Left cardiac atrium (tissue), 4 donors: ENCODE measurements around the gene ANO10. TPM values are rescaled to one million over a fixed set of nuclear protein-coding genes. Genes with fewer than 3 reads are reported as not detected.
"Not testable (repeated sequence)": the region's sequence is repeated elsewhere in the genome, so short reads cannot be mapped to it uniquely, and the experiment has no call there.

Experiments used
- ATAC-seq, 2 donors: fragments of 200-7000 bp; cut with Tn5 transposase; one replicate each; pipeline ENCODE4 v1.9.1; 2020; ENCODE audit warnings: mild to moderate bottlenecking in 2 of 2, moderate library complexity in 2 of 2
- DNase-seq: peaks from one replicate; pipeline ENCODE4 v3.0.0-alpha.2; 2020
- intact Hi-C, 2 donors: fragments of 100-400 bp; cut with DNase I; formaldehyde crosslinking; loops; one replicate each; pipeline versions ENCODE4 v1.14.1 to v1.15.1; 2022 to 2023
- total RNA-seq, 2 donors: library from RNA; stranded (reverse); fragmentation: NEBNext Ultra II Directional; extraction: Animal tissue kit (Norgen Biotek cat#: 25700); gene quantifications; one replicate each; pipeline ENCODE4 v1.2.1, GENCODE V29; 2021
- donor health status: DM: no; HTN: yes; CAD: no.
- donor health status: DM: no; HTN: yes; CAD: no; lungs with severe emphysema.
- donor health status: DM: yes; HTN: yes; CAD: no.
- donor health status: Dilated cardiomyopathy.

ANO10 gene
- total RNA-seq, 2 donors from 2014 or later, result 16.7 to 18.1 TPM

DNA sequence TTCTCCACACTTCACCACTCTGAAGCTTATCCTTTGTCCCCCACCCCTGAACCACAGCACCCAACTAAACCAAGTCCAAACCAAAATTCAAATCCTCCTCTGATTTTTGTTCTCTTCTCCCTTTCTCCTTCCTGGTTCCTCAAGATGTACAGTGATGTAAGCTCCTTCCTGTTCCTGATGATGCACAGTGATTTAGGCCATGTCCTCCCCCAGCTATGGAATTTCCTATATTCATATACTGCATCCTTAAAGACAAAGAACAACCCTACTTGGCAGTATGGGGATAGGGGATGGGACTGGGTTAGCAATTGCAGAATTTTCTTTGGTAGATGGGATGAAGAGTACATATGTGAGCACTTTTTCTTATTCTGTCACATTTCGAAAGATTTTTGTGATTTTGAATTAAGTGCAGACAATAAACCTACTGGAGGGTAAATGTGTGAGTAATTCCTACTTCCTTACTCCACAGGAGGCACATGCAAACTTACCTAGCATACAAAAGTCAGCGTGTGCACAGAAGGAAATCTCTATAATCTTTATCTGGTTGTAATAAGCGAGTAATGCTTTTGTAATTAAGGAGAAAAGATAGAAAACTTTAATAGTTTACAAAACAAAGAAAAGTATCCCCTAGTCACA, 125.0 kb downstream of the ANO10 start:
- intact Hi-C loops, result loop anchor here in 1 of 2 donors (10.0 kb wide), 1 partner anchor 72 kb away; no protein-coding TSS in a partner anchor
- DNase-seq (no peak), ATAC-seq (no peak)

DNA sequence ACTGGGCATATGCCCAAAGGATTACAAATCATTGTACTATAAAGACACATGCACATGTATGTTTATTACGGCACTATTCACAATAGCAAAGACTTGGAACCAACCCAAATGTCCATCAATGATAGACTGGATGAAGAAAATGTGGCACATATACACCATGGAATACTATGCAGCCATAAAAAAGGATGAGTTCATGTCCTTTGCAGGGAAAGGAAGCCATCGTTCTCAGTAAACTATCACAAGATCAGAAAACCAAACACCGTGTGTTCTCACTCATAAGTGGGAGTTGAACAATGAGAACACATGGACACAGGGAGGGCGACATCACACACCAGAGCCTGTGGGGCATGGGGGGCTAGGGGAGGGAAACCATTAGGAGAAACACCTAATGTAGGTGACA, 128.9 kb downstream of the ANO10 start:
- intact Hi-C loops, result loop anchor here in 1 of 2 donors (10.0 kb wide), 1 partner anchor 68 kb away; no protein-coding TSS in a partner anchor
- not testable (repeated sequence) for DNase-seq, ATAC-seq

DNA sequence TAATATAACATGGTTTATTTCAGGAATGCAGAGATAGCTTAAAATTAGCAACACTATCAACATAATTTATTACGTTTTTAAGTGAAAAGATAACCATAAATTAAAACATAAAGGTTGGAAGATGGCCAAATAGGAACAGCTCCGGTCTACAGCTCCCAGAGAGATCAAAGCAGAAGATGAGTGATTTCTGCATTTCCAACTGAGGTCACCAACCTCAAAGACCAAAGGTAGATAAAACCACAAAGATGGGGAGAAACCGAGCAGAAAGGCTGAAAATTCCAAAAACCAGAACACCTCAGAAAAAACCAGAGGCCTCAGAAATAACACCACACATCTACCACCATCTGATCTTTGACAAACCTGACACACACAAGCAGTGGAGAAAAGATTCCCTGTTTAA, 130.0 kb downstream of the ANO10 start:
- DNase-seq, result not testable (repeated sequence)
- intact Hi-C loops, result loop anchor here in 1 of 2 donors (10.0 kb wide), 1 partner anchor 67 kb away; no protein-coding TSS in a partner anchor

DNA sequence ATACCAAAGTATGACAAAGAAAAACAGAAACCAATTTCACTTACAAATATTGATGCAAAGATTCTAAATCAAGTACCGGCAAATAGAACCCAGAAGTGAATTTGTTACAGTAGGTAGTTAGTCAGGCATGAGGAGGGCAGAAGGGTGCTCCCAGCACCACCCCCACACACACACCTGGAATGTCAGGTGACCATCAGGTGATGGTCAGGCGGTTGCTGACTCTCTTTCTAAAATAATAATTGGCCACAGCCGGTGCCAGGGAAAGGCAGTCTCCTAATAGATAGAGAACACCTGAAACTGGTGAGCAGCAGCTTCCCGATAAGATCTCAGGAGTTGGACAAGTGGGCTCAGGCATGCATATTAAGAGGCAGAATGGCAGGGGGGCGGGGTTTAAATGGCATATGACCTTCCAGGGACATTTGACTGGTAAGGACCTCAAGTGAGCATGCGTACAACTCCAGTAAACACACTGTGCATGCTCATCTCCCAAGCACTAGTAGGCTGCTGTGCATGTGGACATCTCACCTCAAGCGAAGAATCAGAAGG, 131.1 kb downstream of the ANO10 start:
- intact Hi-C loops, result loop anchor here in 1 of 2 donors (10.0 kb wide), 1 partner anchor 66 kb away; no protein-coding TSS in a partner anchor
- ATAC-seq (no peak), DNase-seq (no peak)

More for the DNA sequence above, 130.0 kb downstream of the ANO10 start:
- ATAC-seq, result not testable (repeated sequence)

DNA sequence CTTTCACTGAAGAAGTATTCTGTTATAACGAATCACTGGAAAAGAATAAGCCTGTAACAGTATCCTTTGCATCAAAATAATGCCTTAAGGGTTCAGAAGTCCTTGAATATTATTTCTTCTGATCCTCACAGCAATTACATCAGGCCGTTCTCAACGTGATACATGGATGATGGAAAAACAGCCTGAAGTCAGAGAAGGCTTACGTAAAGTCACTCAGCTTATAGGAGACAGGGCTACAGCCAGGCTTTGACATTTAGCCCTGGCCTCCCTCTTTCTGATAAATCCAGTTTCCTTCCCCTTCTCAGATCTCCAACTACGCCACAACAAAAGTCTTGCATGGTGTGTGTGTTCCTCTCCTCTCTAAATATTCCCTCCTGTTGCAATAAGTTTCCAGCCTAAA, 131.9 kb downstream of the ANO10 start:
- no peak for DNase-seq
- ATAC-seq, result no peak
- intact Hi-C loops, result loop anchor here in 1 of 2 donors (10.0 kb wide), 1 partner anchor 65 kb away; no protein-coding TSS in a partner anchor

DNA sequence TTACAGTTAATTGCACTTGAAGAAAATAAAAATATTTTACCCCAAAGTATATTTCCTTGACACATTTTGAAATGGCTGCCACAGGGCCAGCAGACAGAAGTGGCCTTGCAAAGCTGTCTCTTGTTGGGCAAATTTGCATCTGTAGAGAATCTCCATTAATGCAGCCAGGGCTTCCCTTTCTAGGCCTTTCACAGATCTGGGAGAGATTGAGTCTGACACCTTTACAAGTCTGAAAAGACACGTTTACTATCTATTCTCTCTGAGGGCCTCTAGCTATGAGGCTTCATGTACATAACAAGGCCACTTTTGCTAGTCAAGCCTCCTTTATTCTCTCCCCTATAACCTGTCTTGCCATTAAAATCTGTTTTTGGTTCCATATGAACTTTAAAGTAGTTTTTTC, 135.9 kb downstream of the ANO10 start:
- intact Hi-C loops, result no loop called here
- no peak for DNase-seq
- ATAC-seq, result no peak

DNA sequence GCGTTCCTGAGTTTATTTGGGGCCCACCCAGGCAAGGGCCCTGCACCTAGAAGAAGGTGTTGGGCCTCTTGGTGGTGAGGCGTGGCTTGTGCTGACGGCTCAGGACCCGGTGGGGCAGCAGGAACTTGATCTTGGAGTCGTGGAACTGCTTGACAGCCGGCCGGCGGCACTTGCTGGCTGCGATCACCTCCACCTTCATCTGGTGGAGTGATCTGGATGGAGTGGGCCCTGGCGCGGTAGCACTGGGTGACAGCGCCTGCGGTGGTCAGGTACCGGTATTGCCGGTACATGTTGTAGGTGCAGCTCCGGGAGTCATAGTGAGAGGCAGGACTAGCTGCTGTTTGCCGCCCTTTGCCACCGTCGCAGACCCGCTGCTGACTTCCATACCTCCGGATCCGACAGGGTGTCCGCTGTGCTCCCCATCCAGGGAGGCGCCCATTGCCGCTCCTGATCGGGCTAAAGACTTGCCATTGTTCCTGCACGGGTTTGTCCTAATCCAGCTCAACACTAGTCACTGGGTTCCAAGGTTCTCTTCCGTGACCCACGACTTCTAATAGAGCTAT, 136.8 kb downstream of the ANO10 start:
- DNase-seq, result no peak
- intact Hi-C loops, result no loop called here
- no peak for ATAC-seq

DNA sequence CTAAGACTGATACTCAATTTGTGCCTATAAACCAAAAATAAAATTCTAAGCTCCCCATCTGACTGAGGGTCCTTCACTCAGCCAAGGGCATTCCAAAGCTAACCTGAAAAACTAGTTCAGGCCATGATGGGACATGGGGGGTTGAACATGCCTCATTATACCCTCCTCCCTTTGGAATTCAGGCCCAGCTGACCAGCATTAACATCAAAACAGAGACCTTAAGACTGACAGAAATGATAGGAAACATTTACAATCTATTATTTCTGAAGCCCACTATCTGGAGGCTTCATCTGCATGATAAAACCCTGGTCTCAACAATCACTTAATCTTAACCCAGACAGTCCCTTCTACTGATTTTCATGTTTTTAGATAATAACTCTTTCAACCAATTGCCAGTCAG, 140.4 kb downstream of the ANO10 start:
- intact Hi-C loops, result no loop called here
- no peak for DNase-seq
- no peak for ATAC-seq

DNA sequence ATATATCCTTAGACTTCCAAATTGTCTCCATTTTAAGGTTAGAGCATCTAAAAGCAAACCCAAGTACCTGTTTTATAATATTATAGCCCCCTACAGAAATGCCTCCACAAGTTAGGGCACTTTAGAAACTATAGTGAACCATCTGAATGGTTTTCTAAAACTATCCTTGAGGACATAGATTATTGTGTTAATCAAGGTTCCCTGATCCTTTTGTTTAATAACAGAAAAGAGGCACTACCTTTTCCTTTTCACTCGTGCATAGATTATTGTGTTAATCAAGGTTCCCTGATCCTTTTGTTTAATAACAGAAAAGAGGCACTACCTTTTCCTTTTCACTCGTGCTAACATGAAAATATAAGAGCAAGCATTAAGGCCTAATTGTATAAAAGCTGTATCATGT, 143.0 kb downstream of the ANO10 start:
- DNase-seq, ATAC-seq, intact Hi-C loops: not testable (repeated sequence)

DNA sequence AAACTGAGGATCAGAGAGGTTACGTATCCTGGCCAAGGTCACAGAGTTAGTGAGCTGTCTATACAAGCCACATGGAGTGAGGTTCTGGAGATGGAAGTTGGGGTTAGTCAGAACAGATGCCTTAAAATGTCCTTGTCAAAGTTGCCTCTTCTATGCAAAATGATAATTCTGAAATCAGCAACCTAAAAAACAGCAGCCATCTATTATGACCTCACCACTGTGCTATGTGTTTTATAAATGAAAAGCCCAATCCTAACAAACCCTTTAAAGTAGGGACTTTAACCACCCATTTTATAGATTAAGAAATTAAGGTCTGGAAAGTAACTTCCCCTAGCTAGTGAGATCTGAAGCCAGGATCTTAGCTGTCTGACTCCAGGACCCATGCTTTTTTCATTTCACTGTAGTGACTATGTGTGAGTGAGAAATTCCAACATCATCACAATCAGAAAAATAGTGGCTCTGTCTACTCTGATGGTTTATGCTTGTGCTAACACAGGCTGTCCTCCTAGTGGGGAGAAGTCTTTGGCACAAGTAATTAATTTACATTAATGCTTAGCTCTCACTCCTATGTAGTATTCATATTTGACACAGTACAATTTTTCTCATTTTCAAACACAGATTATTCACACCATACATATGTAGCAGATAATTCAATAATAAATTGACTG, 143.6 kb downstream of the ANO10 start:
- DNase-seq (no peak), ATAC-seq (peak in 1 of 2 donors; percentile 19)
- intact Hi-C loops, result no loop called here

DNA sequence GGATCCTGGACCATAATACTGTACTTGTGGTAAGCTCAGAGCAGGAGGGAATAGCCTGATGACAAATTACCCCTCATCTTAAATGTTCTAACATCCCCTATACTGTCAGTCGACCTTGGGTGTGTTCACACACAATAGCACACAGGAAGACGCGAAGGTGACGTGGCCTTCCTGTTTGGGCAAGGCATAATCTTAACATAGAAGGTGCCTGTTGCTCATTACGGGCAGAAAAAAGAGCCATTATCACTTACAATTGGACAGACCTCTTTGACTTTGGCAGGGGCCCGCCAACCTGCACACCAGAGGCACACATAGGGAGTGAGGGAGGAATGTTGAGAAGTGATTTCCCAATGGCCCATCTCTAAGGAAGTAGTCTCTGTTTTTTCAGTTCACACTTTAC, 144.2 kb downstream of the ANO10 start:
- DNase-seq (peak; percentile 67), ATAC-seq (peak; percentile 74 to 78)
- intact Hi-C loops, result no loop called here

DNA sequence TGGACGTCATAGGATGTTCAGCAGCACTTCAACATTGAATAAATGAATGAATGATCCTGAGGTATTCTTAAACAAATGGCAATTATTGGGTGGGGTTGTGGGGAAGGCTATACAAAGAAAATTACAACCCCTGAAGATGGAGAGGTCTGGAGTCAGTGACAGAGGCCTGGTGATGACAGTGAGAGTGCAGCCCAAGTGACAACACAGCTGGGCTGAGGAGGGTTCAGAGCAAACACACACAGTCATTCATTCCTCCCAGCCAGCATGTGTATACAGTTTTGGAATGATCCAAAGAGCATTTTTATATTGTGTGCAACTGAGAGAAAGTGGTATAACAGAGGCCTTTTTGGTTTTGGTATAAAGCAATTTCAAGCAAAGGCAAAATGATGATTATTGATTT, 148.1 kb downstream of the ANO10 start:
- ATAC-seq (no peak), DNase-seq (no peak)
- intact Hi-C loops, result no loop called here

DNA sequence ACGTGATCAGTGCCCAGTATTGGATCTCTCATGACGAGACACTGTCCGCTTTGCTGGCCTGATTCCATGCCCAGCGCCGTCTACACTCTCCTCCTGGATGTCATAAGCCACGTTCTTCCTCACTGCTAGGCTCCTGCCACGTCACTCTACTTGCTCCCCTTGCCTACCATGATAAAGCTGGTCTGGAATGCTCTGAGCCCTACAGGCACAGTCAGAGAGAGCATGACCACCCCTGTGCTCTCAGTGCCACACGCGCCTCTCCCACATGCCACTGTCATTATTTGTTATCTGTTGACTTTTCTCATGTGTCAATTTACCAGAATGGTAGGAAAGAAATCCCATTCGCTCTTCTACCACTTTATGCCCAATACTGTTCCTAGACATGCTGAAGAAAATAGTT, 148.6 kb downstream of the ANO10 start:
- intact Hi-C loops, result no loop called here
- no peak for ATAC-seq

DNA sequence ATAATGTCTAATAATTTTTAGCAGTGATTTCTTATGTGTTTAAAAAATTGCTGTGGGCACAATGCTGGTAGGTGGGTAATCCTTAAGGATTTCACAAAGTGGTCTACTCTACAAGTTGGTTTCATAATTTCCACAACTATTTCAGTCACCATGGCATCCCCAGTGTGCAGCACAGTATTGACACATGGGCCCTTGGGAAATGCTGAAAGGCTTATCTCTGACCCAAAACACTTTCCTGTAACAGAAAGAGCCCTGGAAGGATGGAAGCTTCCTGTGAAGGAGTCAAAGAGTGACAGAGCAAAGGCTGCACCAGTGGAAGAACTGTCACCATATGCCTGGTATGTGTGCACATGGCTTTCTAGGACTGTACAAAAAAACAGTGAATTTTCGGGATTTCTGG, 153.7 kb downstream of the ANO10 start:
- ATAC-seq, result peak in 1 of 2 donors; percentile 31
- intact Hi-C loops, result no loop called here

More for the DNA sequence above, 148.6 kb downstream of the ANO10 start:
- no peak for DNase-seq

DNA sequence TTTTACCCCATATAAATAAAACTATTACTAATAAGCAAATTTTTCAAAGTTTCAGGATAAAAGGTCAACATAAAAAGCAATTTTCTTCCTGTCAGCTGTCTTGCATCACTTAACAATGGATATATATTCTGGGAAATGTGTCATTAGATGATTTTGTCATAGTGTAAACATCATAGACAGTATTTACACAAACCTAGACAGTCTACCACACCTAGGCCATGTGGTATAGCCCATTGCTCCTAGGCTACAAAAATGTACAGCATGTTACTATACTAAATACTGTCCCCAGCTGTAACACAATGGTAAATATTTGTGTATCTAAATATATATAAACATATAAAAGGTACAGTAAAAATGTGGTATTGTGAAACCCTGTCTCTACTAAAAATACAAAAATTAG, 156.7 kb downstream of the ANO10 start:
- ATAC-seq, result no peak
- no peak for DNase-seq
- intact Hi-C loops, result no loop called here

More for the DNA sequence above, 153.7 kb downstream of the ANO10 start:
- DNase-seq, result no peak

DNA sequence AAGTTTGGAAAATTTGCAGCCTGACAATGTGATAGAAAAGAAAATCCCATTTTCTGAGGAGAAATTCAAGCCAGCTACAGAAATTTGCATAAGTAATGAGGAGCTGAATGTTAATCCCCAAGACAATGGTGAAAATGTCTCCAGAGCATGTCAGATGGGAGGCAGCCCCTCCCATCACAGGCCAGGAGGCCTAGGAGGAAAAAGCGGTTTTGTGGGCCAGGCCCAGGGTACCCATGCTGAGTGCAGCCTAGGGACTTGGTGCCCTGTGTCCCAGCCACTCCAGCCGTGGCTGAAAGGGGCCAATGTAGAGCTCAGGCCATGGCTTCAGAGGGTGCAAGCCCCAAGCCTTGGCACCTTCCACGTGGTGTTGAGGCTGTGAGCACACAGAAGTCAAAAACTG, 159.2 kb downstream of the ANO10 start:
- ATAC-seq, intact Hi-C loops, DNase-seq: not testable (repeated sequence)

DNA sequence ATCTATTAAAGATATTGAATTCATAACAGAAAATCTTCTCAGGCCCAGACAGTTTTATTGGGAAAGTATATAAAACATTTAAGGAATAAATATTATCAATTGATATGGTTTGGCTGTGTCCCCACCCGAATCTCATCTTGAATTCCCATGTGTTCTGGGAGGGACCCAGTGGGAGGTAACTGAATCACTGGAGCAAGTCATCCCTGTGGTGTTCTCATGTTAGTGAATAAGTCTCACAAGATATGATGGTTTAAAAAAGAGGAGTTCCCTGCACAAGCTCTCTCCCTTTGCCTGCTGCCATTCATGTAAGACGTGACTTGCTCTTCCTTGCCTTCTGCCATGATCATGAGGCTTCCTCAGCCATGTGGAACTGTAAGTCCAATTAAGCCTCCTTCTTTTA, 160.5 kb downstream of the ANO10 start:
- ATAC-seq (no peak), DNase-seq (no peak)
- intact Hi-C loops, result no loop called here

DNA sequence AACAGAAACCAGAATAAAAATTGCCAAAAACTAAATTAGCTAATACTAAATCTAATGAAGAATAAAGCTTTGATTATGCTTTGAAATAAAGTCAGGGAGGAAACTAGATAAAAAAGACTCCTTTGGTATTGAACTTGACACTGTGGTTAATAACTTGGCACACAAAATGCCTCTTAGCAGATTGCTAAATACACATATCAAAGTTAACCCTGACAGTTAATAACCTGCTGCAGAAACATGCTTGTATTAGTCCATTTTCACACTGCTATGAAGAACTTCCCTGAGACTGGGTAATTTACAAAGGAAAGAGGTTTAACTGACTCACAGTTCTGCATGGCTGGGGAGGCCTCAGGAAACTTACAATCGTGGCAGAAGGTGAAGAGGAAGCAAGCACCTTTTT, 164.8 kb downstream of the ANO10 start:
- ATAC-seq, intact Hi-C loops, DNase-seq: not testable (repeated sequence)

DNA sequence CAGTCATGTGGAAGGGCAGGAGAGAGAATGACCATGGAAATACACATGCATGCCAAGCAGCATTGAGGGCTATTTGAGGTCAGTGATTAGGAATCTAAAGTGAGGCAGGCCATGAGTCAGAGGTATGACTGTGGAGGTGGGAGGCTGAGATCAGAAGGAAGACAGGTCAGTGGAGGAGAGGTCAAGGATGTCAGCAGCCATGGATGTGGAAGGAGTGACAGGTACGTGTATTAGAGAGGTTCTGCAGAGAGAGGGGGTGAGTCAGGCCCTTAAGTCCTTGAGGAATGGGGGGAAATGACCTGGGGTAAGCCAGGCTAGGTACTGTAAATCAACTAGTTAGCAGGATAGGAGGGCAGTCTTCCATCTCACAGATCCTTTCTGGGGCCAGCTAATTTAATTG, 166.6 kb downstream of the ANO10 start:
- intact Hi-C loops, result no loop called here
- ATAC-seq (peak; percentile 30 to 98), DNase-seq (no peak)

DNA sequence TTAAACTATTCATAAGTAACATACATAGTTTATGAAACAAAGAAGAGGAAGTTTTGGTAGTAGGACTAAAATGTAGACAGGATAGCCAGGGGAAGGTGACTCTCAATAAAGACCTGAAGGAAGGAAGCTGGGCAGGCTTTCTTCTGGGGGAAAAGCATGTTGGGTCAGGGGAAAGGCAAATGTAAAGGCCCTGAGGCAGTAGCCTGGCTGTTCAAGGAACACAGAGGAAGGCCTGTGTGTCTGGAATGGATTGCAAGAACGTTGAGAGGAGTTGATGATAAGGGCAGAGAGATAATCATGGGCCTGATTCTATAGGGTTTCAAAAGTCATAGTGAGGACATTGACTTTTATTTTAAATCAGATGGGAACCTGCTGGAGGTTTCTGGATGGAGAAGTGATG, 167.8 kb downstream of the ANO10 start:
- ATAC-seq (no peak), DNase-seq (no peak)
- intact Hi-C loops, result no loop called here
